ENCODE results near the gene KCTD19. TPM values are rescaled to one million over a fixed set of nuclear protein-coding genes. Genes with fewer than 3 reads are reported as not detected.

The KCTD19 gene
- total RNA-seq, 1 donor: 0.54 TPM

- no peak for DNase-seq (ENCODE audit: low read depth in 2 of 3, low spot score in 2 of 3)
Observed at GRCh38 chr16:67327743-67328142, 1.2 kb upstream of the KCTD19 start.

DNA sequence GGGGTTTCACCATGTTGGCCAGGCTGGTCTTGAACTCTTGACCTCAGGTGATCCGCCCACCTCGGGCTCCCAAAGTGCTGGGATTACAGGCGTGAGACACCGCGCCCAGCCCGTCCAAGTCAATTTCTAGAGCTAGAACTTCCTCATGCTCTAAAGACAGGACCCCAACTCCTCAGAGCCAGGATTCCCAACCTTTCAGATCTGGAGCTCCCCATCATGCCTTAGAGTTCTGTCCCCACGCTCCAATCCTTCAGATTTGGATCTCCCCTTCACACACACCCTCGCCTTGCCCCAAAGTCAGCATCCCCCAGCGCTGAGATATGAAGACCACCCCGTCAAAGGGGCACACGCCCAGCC lies 448 bp downstream of the KCTD19 start:
- DNase-seq (ENCODE audit: low read depth in 2 of 3, low spot score in 2 of 3): no peak

DNA sequence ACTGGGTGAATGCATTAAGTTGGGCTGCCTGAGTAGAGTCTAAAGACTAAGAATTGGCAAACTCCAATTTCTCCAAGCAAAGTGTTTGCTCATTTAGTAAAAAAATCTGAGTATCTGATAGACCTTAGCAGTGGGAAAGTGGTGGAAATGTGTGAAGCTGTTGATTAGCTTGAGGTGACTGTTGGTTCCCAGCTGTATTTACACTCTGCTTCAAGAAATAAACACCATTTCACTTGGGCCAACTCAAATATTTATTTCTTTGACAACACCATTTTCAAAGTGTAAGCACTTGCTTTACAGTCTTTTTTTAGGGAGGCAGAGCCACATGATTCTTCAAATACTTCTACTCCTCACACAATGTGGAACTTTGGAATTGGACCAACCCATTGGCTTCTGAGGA lies 8.7 kb downstream of the KCTD19 start:
- no peak for DNase-seq (ENCODE audit: low read depth in 2 of 3, low spot score in 2 of 3)

GRCh38 chr16:67312719-67313118 lies 13.8 kb downstream of the KCTD19 start:
- no peak for DNase-seq (ENCODE audit: low read depth in 2 of 3, low spot score in 2 of 3)

DNA sequence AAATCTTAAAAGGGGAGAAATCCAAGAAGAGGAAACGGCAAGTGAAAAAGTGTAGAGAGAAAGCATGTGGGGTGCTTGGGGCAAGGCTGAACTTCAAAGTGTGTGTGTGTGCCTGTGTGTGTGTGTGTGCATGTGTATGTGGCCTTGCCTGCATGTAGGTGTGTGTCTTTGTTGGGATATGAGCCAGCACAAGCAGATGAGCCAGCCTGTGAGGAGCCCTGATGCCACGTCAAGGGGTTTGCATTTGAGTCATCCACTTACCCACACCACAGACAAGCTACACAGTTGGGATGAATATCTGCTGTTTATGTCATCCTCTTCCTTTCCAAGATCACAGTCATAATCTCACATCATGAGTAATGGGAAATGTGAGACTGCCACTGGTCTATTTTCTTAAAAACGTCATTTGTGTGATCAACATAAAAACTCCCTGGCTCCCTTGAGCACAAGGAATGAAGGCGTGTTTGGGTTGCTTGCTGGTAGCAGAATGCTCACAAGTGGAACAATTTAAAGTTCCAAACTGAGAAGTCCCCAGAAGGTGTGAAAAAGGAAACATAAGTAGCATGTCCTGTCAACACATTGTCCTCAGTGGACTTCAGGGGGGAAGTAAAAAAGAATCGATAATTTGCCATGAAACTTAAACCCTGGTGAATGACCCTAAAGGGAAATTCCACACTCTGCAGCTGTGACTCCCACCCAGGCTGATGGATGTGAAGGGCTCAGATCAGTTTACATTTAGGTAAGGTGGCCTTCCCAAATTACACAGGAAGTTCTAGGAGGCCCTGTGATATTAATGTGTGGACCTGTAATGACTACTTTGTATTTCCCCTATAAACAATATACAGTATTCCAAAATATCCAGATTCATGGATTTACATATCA lies 14.7 kb downstream of the KCTD19 start:
- no peak for DNase-seq (ENCODE audit: low read depth in 2 of 3, low spot score in 2 of 3)

GRCh38 chr16:67310561-67310960 lies 16.0 kb downstream of the KCTD19 start:
- no peak for DNase-seq (ENCODE audit: low read depth in 2 of 3, low spot score in 2 of 3)

GRCh38 chr16:67305216-67306071 lies 21.1 kb downstream of the KCTD19 start:
- DNase-seq (ENCODE audit: low read depth in 2 of 3, low spot score in 2 of 3): no peak

- no peak for DNase-seq (ENCODE audit: low read depth in 2 of 3, low spot score in 2 of 3)
Observed at GRCh38 chr16:67304020-67304419, 22.5 kb downstream of the KCTD19 start.

DNA sequence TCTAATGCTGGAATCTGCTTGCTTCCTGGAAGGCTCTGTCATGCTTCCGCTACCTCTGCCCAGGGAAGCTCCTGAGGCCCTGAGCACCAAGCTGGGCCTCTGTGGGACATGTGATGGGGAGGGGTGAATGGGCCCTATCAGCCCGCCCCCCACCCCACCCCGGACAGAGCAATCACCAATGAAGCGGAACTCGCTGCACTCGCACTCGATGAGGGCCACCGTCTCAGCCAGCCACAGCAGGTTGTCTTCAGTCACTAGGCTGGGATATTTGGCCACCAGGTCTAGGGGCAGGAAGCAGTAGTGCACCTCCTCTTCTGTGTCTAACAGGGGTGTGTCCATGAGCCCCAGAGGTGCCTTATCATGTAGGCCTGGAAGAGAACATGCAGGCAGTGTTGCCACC lies 23.6 kb downstream of the KCTD19 start:
- no peak for DNase-seq (ENCODE audit: low read depth in 2 of 3, low spot score in 2 of 3)

GRCh38 chr16:67302076-67302475 lies 24.5 kb downstream of the KCTD19 start:
- no peak for DNase-seq (ENCODE audit: low read depth in 2 of 3, low spot score in 2 of 3)

DNA sequence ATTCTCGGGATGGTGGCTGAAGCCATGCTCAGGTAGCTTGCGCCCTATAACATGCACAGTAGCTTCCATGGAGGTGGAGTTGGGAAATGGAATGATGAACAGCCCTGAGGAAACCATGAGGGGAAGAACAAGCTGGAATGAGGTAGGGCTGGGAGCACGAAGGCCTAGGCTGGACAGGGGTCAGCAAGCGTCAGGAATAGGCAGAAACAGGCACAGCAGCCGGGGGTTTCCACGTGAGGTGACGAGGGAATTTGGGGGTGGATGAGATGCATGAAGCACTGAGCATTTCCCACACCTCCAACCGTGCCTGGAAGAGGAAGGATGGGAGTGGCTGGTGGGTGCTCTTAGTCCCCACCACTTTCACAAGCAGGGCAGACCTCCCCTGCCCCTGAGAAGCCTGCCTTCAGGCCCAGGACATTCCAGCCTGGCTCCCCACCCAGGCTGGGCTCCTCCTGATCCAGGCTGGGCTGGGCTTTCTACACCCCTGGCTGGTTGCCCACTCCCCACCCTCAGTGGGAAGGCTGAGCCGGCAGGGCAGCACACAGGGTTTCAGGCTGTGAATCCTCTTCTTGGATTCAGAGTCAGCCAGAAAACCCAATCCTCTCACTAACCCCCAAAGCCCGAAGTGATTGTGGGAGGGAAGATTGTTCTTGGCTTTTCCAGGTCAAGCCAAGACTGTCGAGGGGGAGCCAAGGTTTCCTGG lies 25.3 kb downstream of the KCTD19 start:
- DNase-seq (ENCODE audit: low read depth in 2 of 3, low spot score in 2 of 3): no peak

DNA sequence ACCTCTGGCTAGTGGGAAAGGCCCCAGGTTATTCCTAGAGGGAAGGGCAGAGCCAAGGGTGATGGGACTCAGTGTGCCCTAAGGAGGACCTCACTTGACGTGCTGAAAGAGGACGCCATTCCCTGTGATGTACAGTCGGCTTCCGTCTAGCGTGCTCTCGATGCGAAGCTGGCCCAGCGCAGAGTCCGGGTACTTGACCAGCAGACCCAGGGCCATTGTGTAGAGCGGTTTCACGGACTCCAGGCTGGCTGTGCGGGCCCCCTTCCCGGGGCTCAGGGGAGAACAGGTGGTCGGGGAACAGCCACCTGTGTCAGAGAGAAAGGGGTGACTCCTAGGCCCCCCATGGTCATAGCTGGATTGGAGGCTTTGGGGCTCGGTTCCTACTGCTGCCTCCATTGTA lies 27.3 kb downstream of the KCTD19 start:
- no peak for DNase-seq (ENCODE audit: low read depth in 2 of 3, low spot score in 2 of 3)

DNA sequence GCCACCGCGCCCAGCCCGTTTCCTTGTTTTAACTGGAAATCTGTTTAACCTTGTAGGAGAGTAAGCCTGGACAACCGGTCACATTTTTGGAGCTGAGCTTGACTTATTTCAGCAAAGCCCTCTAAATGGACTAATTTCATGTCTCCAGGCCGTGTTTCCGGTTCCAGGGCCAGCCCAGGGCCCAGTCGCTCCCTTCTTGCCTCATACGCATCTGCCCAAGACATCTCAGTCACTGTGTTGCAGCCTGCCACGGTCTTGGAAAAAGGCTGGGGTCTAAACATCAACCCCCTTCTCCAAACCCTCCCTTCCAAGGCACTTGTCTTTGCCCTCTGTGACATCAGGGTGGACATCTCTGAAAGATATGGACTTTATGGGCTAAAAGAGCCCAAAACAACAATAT lies 28.3 kb downstream of the KCTD19 start:
- DNase-seq (ENCODE audit: low read depth in 2 of 3, low spot score in 2 of 3): no peak

DNA sequence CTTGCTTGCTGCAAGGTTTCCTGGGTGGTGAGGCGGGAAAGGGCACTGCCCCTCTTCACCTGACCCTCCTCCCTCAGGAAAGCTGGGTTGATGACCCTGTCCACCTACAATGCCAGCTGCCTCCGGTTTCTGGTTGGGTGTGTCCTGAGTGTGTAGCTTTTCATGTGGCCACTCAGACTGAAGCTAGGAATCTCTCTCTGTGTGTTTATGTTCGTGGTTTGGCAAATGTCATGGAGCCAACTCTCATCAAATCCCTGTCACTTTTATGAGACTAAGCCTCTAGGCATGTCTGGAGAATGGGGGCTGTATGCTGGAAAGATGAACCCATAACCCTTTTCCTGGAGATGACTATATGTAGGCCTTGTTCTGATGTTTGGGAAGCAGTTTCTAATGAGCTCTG lies 30.1 kb downstream of the KCTD19 start:
- DNase-seq (ENCODE audit: low read depth in 2 of 3, low spot score in 2 of 3): no peak

- DNase-seq (ENCODE audit: low read depth in 2 of 3, low spot score in 2 of 3): no peak
Observed at GRCh38 chr16:67294938-67295361, 31.6 kb downstream of the KCTD19 start.

- no peak for DNase-seq (ENCODE audit: low read depth in 2 of 3, low spot score in 2 of 3)
Observed at GRCh38 chr16:67294171-67294757, 32.3 kb downstream of the KCTD19 start.

DNA sequence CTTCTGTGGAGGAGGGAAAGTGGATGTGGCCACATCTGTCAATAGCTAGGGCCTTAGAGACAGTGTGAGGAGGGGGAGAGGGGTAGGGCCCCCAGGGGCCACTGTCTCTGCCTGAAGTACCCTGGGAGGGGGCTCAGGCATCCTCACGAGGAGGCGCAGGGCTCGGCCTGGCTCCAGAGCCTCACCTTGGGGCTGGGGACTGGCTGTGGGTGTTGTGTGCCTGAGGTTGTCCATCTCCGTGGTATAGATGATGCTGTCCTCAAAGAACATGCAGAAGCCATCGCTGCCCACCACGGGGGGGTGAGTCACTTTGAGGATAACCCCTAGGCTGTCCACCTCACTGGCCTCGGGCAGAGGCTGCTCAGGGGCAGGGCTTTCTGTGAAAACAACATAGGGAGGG lies 35.1 kb downstream of the KCTD19 start:
- DNase-seq (ENCODE audit: low read depth in 2 of 3, low spot score in 2 of 3): no peak

DNA sequence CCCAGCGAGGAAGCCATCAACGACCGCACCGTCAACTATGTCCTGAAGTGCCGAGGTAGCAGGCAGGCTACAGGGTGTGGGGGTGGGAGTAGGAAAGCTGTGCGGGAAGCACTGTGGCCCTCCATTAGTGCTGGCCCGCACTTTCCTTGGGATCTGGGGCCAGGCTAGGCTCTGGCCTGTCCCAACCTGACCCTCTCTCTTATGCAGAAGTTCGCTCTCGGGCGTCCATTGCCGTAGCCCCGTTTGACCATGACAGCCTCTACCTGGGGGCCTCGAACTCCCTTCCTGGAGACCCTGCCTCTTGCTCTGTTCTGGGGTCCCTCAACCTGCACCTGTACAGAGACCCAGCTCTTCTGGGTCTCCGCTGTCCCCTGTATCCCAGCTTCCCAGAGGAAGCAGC lies 38.6 kb downstream of the KCTD19 start:
- no peak for DNase-seq (ENCODE audit: low read depth in 2 of 3, low spot score in 2 of 3)

DNA sequence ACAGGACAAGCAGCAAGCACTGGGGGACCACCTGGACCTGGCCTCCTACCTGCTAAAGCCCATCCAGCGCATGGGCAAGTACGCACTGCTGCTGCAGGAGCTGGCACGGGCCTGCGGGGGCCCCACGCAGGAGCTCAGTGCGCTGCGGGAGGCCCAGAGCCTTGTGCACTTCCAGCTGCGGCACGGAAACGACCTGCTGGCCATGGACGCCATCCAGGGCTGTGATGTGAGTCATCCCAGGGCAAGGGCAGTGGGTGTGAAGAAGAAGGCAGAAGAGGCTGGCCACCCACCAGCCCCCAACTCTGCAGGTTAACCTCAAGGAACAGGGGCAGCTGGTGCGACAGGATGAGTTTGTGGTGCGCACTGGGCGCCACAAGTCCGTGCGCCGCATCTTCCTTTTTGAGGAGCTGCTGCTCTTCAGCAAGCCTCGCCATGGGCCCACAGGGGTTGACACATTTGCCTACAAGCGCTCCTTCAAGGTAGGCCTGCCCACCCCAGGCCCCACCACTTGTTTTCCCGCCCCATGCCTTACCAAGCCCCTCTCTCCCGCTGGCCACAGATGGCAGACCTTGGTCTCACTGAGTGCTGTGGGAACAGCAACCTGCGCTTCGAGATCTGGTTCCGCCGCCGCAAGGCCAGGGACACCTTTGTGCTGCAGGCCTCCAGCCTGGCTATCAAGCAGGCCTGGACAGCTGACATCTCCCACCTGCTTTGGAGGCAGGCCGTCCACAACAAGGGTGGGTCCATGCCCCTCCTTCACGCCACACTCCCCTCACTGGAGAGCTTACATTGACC lies 39.9 kb downstream of the KCTD19 start:
- no peak for DNase-seq (ENCODE audit: low read depth in 2 of 3, low spot score in 2 of 3)
